NT2/D1 (cell line): Measurements from ENCODE around the gene SMG7.

Experiments
- DNase-seq: peaks from one replicate; pipeline ENCODE4 v3.0.0-alpha.2; 2011; ENCODE audit warnings: low read depth, low spot score
- H3K27me3 ChIP-seq: 2 replicates; pipeline ENCODE4 v1.6.0; 2011; ENCODE audit warnings: mild to moderate bottlenecking; ENCODE audit not compliant: insufficient read length, insufficient read depth
- H3K36me3 ChIP-seq: 2 replicates; pipeline ENCODE4 v1.6.1; 2011; ENCODE audit warnings: mild to moderate bottlenecking, low read length, mixed read lengths; ENCODE audit not compliant: insufficient read depth, insufficient read length
- H3K4me1 ChIP-seq: 2 replicates; pipeline ENCODE4 v1.5.1; 2011; ENCODE audit not compliant: insufficient read depth, insufficient read length
- H3K4me3 ChIP-seq: 2 replicates; pipeline ENCODE4 v1.5.1; 2011; ENCODE audit warnings: low read depth; ENCODE audit not compliant: insufficient read length
- H3K9ac ChIP-seq: 2 replicates; pipeline ENCODE4 v1.6.0; 2011; ENCODE audit warnings: low read depth; ENCODE audit not compliant: insufficient read length
- H3K9me3 ChIP-seq: 2 replicates; pipeline ENCODE4 v1.5.1; 2011; ENCODE audit warnings: mild to moderate bottlenecking, low read length; ENCODE audit not compliant: insufficient read depth
- SUZ12 ChIP-seq: IDR thresholded peaks from 2 replicates; pipeline ENCODE4 v1.6.1; 2011; ENCODE audit not compliant: insufficient read length, insufficient read depth; ENCODE audit errors: extremely low read depth
- YY1 ChIP-seq: IDR thresholded peaks from 2 replicates; pipeline ENCODE4 v1.6.1; 2011; ENCODE audit not compliant: insufficient read length, insufficient read depth
- ZNF274 ChIP-seq: IDR thresholded peaks from 2 replicates; pipeline ENCODE4 v1.6.1; 2011; ENCODE audit warnings: mild to moderate bottlenecking, low read depth, low read length

The SMG7 gene

GRCh38 chr1:183467687-183468086, 4.6 kb upstream of the SMG7 start:
- no peak overlapping the region for H3K4me3 ChIP-seq
- H3K27me3 ChIP-seq: no peaks in the 10 kb centered on the region
- no peak overlapping the region for H3K9ac ChIP-seq
- no peaks in the 10 kb centered on the region for H3K9me3 ChIP-seq
- no peak for TF ChIP-seq YY1
- TF ChIP-seq ZNF274: no peak
- H3K36me3 ChIP-seq: no peaks in the 10 kb centered on the region
- no peaks in the 10 kb centered on the region for H3K4me1 ChIP-seq
- DNase-seq: no peak

DNA sequence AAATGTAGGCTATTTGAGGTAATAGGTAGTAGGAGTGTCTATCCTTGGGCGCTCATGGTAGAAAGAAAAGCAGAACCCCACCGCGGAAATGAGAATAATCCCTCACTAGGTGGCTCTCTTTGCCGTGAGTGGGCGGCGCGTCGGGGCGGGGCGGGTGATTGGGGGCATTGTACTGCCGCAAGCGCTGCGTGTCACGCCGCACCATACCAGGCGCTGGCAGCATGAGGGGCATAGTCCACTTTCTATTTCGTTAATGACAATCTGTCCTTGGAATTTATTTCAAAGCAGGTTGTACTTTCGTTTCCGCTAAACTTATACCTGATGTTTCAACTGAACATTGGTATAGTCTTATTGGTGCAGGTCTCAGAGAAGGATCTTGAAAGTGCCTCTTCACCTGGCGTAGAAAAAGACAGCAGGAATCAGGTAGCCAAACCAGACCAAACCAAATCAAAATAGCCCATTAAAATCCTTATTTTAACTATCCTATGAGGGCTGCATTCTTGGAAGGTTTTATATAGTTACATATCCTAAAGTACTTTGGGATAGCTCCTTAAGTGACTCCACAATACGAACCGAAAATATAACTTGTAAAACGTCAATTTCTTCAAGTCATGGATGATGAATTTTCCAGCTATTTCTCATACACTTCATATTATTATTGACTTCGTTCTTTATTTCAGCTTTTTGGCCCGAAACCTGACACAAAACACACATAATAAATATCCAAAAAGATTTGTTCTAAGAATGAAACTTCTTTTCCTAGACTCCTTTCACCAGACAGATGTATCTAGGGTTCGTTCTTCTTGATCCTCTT, 1.9 kb upstream of the SMG7 start:
- DNase-seq: peak; percentile 57
- peaks cover 15% of the 10 kb centered on the region for H3K36me3 ChIP-seq
- no peak for TF ChIP-seq YY1
- no peak for TF ChIP-seq SUZ12
- no peak for TF ChIP-seq ZNF274
- H3K9ac ChIP-seq: peak overlapping the region; percentile 93
- peak overlapping the region; percentile 77 for H3K4me3 ChIP-seq
- no peaks in the 10 kb centered on the region for H3K4me1 ChIP-seq
- no peaks in the 10 kb centered on the region for H3K27me3 ChIP-seq
- no peaks in the 10 kb centered on the region for H3K9me3 ChIP-seq

GRCh38 chr1:183470961-183471742, 1.1 kb upstream of the SMG7 start:
- no peaks in the 10 kb centered on the region for H3K4me1 ChIP-seq
- peak overlapping the region; percentile 93 for H3K9ac ChIP-seq
- no peaks in the 10 kb centered on the region for H3K9me3 ChIP-seq
- peak; percentile 68 for DNase-seq
- H3K36me3 ChIP-seq: peaks cover 16% of the 10 kb centered on the region
- H3K4me3 ChIP-seq: peak overlapping the region; percentile 77
- no peaks in the 10 kb centered on the region for H3K27me3 ChIP-seq
- TF ChIP-seq YY1 (no peak), ZNF274 (no peak), SUZ12 (no peak)

DNA sequence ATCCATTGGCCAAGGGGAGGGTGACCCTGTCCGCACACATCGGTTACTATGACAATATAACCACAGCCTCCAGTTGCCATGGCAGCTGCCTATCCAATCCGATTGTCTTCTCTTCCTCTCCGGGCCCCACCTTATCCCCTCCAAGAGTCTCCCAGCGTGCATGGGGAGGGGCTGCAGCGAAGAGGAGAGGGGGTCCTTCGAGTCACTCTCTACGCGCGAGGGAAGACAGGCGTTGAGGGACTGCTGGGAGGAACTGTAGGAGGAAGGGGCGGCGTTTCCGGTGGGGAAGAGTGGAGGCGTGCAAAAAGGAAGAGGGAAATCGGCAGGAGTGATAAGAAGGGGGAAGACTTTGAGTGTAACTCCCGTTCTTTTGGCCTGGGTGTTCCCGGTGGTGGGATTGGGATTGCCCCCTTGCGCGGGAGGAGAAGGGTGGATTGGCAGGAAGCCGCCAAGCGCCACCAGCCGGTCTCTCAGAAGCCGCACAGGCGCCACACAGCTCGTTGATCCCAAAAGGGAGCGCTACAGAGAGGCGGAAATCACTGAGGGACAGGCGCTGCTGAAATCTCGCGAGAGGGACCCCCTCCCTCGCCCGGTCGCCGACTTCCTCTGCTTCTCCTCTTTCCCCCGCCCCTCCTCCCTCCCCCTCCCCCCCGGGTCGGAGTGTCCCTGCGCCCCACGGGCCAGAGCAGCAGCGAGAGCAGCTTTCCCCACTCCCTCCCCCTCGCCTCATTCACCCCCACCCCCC, 384 bp upstream of the SMG7 start:
- Histone ChIP-seq H3K4me1 (no peaks in the 10 kb centered on the region), H3K4me3 (peak overlapping the region; percentile 92), H3K9ac (peak overlapping the region; percentile 95), H3K36me3 (peaks cover 16% of the 10 kb centered on the region), H3K9me3 (no peaks in the 10 kb centered on the region), H3K27me3 (no peaks in the 10 kb centered on the region)
- TF ChIP-seq YY1: peak; percentile 16
- no peak for TF ChIP-seq SUZ12
- TF ChIP-seq ZNF274: no peak
- DNase-seq: peak; percentile 99

GRCh38 chr1:183473217-183473536, 878 bp downstream of the SMG7 start:
- Histone ChIP-seq H3K4me3 (peak overlapping the region; percentile 92), H3K36me3 (peaks cover 16% of the 10 kb centered on the region), H3K4me1 (no peaks in the 10 kb centered on the region), H3K9me3 (no peaks in the 10 kb centered on the region), H3K27me3 (no peaks in the 10 kb centered on the region), H3K9ac (peak overlapping the region; percentile 95)
- TF ChIP-seq SUZ12 (no peak), ZNF274 (no peak), YY1 (no peak)
- DNase-seq: no peak

GRCh38 chr1:183476081-183476480, 3.8 kb downstream of the SMG7 start:
- TF ChIP-seq YY1 (no peak), SUZ12 (no peak), ZNF274 (no peak)
- Histone ChIP-seq H3K9me3 (no peaks in the 10 kb centered on the region), H3K4me1 (no peaks in the 10 kb centered on the region), H3K27me3 (no peaks in the 10 kb centered on the region), H3K4me3 (no peak overlapping the region), H3K36me3 (peaks cover 18% of the 10 kb centered on the region), H3K9ac (no peak overlapping the region)
- DNase-seq: no peak
